UCSD-AML1 (cell line): Measurements from ENCODE around the gene PSMC4.

Experiments
- DNase-seq: peaks from one replicate; lab custom pipeline; 2025; ENCODE audit not compliant: unreplicated experiment; lab: John Stamatoyannopoulos, UW

The PSMC4 gene

GRCh38 chr19:39970675-39971379 lies at the start of gene PSMC4:
PSMC4 (plus strand) TSS chr19:39971165; CDS start chr19:39971203, 38 bp downstream.
- DNase-seq, result peak; percentile 99

DNA sequence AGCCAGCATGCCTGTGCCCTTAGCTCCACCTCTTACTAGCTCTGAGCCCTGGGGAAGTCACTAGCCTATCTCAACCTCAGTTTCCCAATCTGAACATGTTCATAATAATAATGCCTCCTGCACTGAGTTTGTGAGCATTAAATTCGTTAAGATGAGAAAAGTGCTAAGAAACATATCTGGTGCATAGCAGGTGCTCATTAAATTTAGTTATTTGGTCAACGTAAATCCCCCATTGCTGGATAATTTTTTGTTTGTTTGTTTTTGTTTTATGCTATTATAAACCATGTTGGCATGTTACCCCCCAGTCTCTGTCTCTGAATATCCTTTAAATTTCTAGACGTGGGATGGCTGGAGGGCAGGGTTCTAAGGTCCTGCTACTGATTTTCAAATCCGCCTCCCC lies 47.1 kb upstream of the PSMC4 start:
- DNase-seq, result no peak

GRCh38 chr19:39924389-39924788 lies 46.6 kb upstream of the PSMC4 start:
- DNase-seq, result no peak

DNA sequence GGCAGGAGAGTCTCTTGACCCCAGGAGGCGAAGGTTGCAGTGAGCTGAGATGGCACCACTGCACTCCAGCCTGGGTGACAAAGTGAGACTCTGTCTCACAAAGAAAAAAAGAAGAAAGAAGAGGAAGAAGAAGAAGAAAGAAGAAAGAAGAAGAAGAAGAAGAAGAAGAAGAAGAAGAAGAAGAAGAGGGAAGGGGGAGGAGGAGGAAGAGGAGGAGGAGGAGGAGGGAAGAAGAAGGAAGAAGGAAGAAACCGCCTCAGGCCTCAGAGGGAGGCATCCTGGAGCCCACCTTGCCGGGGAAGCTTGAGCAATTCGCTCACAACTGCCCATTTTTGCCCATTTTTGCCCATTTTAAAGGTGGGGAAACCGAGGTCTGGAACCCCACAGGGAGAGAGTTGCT lies 46.0 kb upstream of the PSMC4 start:
- no peak for DNase-seq

DNA sequence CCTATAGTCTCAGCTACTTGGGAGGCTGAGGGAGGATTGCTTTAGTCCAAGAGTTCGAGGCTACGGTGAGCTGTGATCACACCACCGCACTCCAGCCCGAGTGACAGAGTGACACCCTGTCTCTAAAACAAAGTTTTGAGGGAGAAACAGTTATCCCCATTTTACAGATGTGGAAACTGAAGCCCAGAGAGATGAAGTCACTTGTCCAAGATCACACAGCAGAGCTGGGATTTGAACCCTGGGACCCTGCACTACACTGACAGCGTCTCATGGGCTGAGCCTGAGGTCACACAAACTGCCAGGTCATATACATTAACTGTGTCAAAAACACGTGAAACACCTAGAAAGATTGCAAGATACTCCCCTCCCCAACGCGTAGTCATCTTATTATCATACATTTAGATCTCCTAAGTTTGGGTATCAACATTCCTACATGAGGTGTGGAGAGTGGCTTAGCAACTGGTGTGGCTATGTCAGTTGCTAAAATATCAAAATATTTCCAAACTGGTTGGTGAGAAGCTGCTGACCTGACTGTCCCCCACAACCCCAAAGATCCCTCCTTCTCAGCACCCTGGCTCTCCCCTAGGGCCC lies 44.7 kb upstream of the PSMC4 start:
- no peak for DNase-seq

- DNase-seq, result no peak
Observed at GRCh38 chr19:39927076-39927475, 43.9 kb upstream of the PSMC4 start.

DNA sequence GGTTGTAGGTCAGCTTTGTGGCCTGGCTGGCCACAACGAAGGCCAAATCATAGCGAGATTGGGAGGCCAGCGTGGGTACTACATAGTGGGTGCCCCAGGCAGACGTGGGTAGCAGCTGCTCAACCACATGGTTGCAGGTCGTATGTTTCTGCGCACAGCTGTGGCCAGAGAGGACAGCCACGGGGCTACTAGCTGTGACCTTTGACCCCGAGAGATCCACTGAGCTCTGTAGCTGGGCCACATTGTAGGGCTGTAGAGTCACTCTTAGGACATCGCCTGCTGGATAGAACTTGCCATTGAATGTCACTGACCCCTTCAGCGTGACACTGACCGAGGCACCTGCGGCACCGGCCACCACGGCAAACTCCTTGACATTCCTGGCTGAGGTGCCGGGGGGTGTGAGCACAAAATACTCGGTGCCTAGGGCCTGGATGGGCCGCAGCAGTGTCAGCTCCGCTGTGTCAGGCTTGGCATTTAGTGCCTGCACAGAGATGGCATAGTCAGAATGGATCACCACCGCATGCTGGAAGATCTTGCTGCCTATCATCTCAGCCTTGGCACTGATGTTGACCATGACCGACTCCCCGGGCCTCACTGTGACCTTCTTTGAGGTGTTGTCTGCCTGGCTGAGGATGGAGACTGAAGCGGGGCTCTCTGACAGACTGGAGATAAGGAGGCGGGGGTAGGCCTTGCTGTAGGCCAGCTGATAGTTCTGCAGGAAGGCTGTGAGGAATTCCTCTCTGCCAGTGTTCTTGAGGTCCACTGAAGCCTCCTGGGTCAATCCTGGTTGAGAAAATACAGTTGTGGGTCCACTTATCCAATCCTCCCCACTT lies 43.2 kb upstream of the PSMC4 start:
- no peak for DNase-seq

DNA sequence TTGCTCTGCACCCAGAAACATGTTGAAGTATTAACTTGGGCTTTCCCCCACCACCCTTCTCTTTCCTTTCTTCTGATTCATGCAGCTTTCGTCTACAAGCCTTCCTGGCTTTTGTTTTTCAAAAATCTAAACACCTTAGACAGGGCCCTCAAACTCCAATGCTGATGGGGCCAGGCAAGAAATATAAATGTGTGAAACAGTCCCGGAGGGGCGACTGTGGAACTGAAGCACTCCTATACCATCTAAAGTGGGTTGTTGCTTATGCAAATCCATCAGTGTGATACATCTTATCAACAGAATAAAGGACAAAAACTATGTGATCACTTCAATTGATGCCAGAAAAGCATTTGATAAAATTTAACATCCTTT lies 42.6 kb upstream of the PSMC4 start:
- no peak for DNase-seq

DNA sequence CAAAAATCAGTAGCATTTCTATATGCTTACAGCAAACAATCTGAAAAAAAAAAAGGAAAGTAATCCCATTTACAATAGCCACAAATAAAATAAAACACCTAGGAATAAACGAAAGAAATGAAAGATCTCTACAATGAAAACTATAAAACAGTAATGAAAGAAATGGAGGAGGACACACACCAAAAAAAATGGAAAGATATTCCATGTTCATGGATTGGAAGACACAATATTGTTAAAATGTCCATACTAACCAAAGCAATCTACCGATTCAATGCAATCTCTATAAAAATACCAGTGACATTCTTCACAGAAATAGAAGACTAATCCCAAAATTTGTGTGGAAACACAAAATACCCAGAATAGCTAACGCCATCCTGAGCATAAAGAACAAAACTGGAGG lies 41.2 kb upstream of the PSMC4 start:
- no peak for DNase-seq

DNA sequence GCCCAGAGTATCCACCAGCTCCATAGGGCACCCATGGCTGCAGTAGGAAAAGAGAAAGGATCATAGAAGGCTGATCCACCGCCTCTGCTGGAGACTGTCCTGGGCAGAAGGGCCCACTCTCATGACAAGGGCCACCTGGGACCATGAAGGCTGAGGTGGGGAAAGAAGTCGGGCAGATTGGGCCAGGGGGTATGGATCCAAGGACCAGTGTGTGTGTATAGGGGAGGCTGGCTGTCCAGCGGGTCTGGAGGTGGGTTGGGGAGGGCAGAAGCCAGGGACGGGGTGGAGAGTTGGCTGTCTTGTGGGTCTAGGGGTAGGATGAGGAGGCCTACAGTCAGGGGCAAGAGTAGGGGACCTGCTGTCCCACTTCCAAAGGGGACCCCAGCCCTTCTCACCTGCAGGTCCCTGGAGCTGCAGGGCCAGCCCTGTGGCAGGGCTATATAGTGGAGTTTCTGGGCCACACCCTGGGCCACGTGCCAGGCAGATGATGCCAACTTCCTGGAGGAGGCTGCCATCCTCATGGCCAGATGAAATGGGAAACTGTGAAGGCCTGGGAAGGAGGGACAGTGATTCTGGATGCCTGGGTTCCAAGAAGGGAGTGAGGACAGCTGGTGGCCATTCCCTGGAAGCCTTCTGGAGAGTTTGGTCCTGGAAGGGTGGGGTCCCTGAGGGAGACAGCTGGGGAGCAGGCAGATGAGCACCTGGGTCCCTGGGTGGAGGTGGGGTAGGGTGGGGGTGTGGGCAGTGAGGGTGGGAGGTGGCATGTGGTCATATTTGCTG lies 36.2 kb upstream of the PSMC4 start, which contains the start of gene FCGBP:
Gene FCGBP (minus strand): TSS at position 51 of the 780 bp plus-strand sequence.
- DNase-seq, result no peak

DNA sequence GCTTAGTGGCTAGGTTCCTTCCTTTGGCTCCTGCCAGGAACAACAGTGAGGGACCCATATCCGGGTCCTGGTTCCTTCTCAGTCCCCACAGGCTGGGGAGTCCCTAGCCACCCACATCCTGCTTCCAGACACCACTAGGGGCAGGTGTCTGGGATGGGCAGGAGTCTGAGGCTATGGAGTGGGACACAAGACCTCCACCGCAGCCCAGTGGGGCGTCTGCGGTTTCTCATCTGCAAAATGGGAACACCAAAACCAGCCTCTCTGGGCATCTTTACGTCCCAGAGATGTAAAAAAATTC lies 35.7 kb upstream of the PSMC4 start:
- DNase-seq, result no peak

DNA sequence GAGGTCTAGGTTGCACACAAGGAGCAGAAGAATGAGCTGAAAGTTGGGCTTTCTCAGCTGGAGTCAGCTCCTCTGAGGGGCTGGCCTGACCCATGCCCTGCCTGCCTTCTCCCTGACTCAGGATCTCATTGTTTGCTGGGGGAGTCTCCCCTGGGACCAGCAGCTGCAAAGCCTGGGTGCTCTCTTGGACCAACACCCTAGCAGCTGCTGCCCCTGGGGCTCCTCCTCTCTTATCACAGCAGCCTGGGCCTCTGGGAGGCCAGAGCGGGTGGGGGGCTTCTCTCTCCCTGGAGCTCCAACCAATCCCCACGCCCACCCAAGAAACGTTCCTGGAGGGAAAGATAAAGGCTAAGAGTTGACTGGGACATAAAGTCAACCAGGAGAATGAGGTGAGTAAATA lies 34.9 kb upstream of the PSMC4 start:
- DNase-seq, result no peak

DNA sequence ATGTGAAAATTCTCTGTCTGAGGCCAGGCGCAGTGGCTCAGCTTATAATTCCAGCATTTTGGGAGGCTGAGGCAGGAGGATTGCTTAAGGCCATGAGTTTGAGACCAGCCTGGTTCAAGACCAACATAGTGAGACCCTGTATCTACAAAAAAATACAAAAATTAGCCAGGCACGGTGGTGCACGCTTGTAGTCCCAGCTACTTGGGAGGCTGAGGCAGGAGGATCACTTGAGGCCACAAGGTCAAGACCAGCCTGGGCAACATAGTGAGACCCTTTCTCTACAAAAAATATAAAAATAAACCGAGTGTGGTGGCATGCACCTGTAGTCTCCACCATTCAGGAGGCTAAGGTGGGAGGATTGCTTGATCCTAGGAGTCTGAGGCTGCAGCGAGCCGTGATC lies 34.3 kb upstream of the PSMC4 start:
- no peak for DNase-seq

- no peak for DNase-seq
Observed at GRCh38 chr19:39937094-39937720, 33.8 kb upstream of the PSMC4 start.

DNA sequence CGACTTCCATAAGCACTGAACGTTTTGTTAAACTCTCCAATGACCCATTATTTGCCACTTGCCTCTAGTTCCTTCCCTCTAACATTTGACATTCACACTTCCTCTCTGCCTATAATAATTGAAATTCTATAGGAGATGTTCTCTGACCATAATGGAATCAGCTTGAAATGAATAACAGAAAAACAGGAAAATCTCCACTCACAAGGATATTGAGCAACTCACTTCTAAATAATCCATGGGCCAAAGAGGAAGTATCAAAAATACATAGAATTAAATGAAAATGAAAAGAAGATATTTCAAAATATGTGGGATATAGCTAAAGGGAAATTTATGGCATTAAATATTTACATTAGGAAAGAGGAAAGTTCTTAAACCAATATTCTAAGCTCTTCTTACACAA lies 33.2 kb upstream of the PSMC4 start:
- DNase-seq, result no peak

DNA sequence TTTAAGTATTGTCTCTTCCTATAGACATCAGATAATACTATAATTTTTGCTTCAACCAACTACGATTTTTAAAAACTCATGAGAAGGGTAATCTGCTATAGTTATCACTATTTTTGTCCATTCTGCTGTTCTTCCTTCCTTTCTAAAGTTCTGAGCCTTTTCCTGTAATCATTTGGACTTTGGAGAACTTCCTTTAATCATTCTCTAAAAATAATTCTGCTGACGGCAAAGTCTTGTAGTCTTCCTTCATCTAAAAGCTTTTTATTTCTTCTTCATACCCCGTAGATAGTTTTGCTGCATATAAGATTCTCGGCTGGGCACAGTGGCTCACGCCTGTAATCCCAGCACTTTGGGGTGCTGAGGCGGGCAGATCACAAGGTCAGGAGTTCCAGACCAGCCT lies 31.4 kb upstream of the PSMC4 start:
- no peak for DNase-seq

- no peak for DNase-seq
Observed at GRCh38 chr19:39940221-39940833, 30.6 kb upstream of the PSMC4 start.

DNA sequence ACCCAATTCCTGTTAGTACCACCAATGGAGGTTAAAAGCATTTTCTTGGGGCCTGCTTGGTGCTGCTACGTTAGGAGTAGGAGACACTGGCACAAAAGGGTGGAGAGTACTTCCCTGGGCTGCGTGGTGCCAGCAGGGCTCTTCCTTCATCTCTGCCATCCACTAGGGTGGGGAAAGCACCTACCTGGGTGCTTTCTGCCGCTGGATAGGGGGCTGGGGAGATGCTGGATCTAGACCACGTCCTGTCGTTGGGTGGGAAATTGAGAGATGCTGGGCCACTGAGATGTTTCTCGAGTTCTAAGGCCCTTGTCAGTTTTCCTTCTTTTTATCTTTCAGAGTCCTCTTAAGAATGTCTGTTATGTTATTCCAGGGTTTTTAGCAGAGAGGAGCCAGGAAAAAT lies 29.8 kb upstream of the PSMC4 start:
- DNase-seq, result no peak

- no peak for DNase-seq
Observed at GRCh38 chr19:39941615-39942365, 29.2 kb upstream of the PSMC4 start.

DNA sequence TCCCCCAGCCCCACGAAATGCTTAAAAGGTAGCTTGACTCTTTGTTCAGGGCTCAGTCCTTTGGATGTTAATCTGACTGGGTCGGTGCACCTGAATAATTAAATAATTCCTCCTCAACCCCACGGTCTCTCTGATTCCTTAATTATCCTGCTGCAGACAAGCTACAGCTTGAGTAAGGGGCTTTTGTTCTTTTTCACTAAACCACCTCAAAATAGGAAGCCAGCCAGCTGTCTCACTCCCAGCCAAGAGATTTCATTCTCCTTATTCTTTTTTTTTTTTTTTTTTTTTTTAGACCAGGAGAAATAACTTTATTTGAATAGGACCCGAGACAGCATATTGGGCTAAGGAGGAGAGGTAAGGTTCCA lies 28.6 kb upstream of the PSMC4 start:
- no peak for DNase-seq
